Neuronal stem cell (in vitro differentiated cells): ENCODE results near the gene PAF1.

Experiments used
- DNase-seq: peaks from one replicate; pipeline ENCODE4 v3.0.0-alpha.2; 2013; ENCODE audit warnings: low spot score
- H2AFZ ChIP-seq: one replicate; pipeline ENCODE4 v1.6.1; 2013; ENCODE audit warnings: mild to moderate bottlenecking, low read length, inconsistent platforms
- H2AK5ac ChIP-seq: 2 replicates; pipeline ENCODE4 v1.6.1; 2013; ENCODE audit warnings: low read depth, mild to moderate bottlenecking, inconsistent platforms, low read length, moderate library complexity, mixed read lengths
- H2BK120ac ChIP-seq: 2 replicates; pipeline ENCODE4 v1.6.1; 2013; ENCODE audit warnings: low read depth, mild to moderate bottlenecking, inconsistent platforms, low read length, moderate library complexity, mixed read lengths
- H2BK12ac ChIP-seq: one replicate; pipeline ENCODE4 v1.6.1; 2013; ENCODE audit warnings: low read length, inconsistent platforms
- H2BK15ac ChIP-seq: 2 replicates; pipeline ENCODE4 v1.6.1; 2013; ENCODE audit warnings: mild to moderate bottlenecking, low read length, inconsistent platforms, mixed read lengths
- H2BK5ac ChIP-seq: one replicate; pipeline ENCODE4 v1.6.1; 2013; ENCODE audit warnings: inconsistent platforms, mild to moderate bottlenecking, low read length, moderate library complexity
- H3K14ac ChIP-seq: one replicate; pipeline ENCODE4 v1.6.1; 2013; ENCODE audit warnings: low read length, inconsistent platforms
- H3K18ac ChIP-seq: 2 replicates; pipeline ENCODE4 v1.6.1; 2013; ENCODE audit warnings: low read length, inconsistent platforms
- H3K23ac ChIP-seq: 2 replicates; pipeline ENCODE4 v1.6.1; 2013; ENCODE audit warnings: low read depth, mild to moderate bottlenecking, mixed read lengths, low read length, inconsistent platforms; ENCODE audit not compliant: poor library complexity
- H3K27ac ChIP-seq: replicated peaks from 3 replicates; pipeline ENCODE4 v1.5.1; 2013; ENCODE audit warnings: low read length, inconsistent platforms
- H3K27me3 ChIP-seq, 3 experiments: 2 replicates each; pipeline ENCODE4 v1.6.1; 2013; ENCODE audit warnings: low read length in 3 of 3, mild to moderate bottlenecking in 2 of 3, inconsistent platforms in 1 of 3, low read depth in 1 of 3, mixed read lengths in 1 of 3, moderate library complexity in 1 of 3; ENCODE audit not compliant: control insufficient read depth in 3 of 3, insufficient read depth in 3 of 3
- H3K36me3 ChIP-seq, 2 donors: replicated peaks in 1 of 2; 2 replicates each; pipeline ENCODE4 v1.6.1; 2013; ENCODE audit warnings: low read length in 2 of 2; ENCODE audit not compliant: control insufficient read depth in 2 of 2, insufficient read depth in 2 of 2
- H3K4ac ChIP-seq: 2 replicates; pipeline ENCODE4 v1.6.1; 2013; ENCODE audit warnings: inconsistent platforms, mild to moderate bottlenecking, low read length, moderate library complexity
- H3K4me1 ChIP-seq, 2 donors: 1 replicate in 1 of 2; 2 replicates in 1 of 2; pipeline ENCODE4 v1.6.1; 2013; ENCODE audit warnings: low read length in 2 of 2, low read depth in 1 of 2; ENCODE audit not compliant: control insufficient read depth in 2 of 2, insufficient read depth in 1 of 2
- H3K4me2 ChIP-seq: one replicate; pipeline ENCODE4 v1.6.1; 2013; ENCODE audit warnings: mild to moderate bottlenecking, low read length, inconsistent platforms; ENCODE audit not compliant: insufficient read depth, poor library complexity, severe bottlenecking
- H3K4me3 ChIP-seq, 2 donors: 2 replicates each; pipeline ENCODE4 v1.5.1; 2013; ENCODE audit warnings: low read length in 2 of 2, mild to moderate bottlenecking in 2 of 2, inconsistent platforms in 1 of 2, moderate library complexity in 1 of 2
- H3K79me1 ChIP-seq: one replicate; pipeline ENCODE4 v1.6.1; 2013; ENCODE audit warnings: low read depth, mild to moderate bottlenecking, inconsistent platforms, low read length, moderate library complexity
- H3K9ac ChIP-seq: one replicate; pipeline ENCODE4 v1.6.1; 2013; ENCODE audit warnings: mild to moderate bottlenecking, low read depth, low read length, inconsistent platforms; ENCODE audit not compliant: poor library complexity
- H3K9me3 ChIP-seq, 2 donors: replicated peaks in 1 of 2; 2 replicates each; pipeline versions ENCODE3 to v1.6.1; 2013; ENCODE audit warnings: low read length in 2 of 2, mild to moderate bottlenecking in 2 of 2, inconsistent platforms in 1 of 2, low read depth in 1 of 2, mixed read lengths in 1 of 2, moderate library complexity in 1 of 2; ENCODE audit not compliant: control insufficient read depth in 2 of 2, insufficient read depth in 1 of 2
- H4K8ac ChIP-seq: one replicate; pipeline ENCODE4 v1.6.1; 2013; ENCODE audit warnings: low read depth, mild to moderate bottlenecking, inconsistent platforms, low read length, moderate library complexity
- H4K91ac ChIP-seq: one replicate; pipeline ENCODE4 v1.6.1; 2013; ENCODE audit warnings: low read length, low read depth, mild to moderate bottlenecking, inconsistent platforms; ENCODE audit not compliant: poor library complexity
- WGBS, 2 donors: extraction: QIAGEN DNeasy Blood & Tissue Kit; methylation state at CpG; one replicate each; pipeline ENCODE4 v1.1.7; 2013; ENCODE audit warnings: missing lambda C conversion rate in 2 of 2, mixed read lengths in 1 of 2; ENCODE audit not compliant: insufficient read length in 2 of 2, insufficient replicate concordance in 1 of 2; ENCODE audit errors: extremely low coverage in 2 of 2; 5-methylcytosine and 5-hydroxymethylcytosine counted together

Gene PAF1

DNA sequence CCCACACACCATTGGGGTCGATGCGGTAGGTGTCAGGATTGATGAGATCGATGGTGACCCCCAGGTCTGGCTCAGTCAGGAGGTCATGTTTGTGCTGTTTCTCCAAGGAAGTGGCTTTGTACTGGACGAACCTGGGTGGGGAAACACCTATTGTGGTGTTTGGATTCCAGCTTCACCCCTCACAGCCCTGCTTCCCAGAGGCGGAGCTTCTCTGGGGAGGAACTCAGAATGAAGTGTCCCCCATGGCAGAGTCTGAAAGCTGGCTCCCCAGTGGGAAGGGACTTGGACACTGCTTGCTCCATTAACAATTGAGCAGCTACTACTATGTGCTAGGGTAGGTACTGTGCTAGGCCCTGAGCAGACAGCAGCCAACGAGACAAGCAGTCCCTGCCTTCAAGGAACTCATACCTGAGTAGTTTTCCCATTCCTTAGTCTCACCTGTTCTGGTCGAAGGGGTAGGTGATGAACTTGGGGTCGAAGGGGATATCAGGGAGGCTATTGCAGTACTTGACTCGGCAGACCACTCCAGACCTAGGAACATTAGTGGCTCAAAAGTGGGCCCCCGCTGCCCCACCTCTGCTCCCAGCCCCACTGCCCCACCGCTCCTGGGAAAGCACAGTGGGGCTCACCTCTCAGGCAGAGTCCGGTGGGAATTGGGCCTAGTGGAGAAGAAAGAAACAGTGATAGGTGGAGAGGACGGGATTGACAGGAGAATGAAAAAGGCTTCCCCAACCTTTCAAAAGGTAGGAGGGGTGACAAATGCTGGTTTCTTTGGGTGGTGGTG, 1.1 kb downstream of the PAF1 start:
- Histone ChIP-seq H2BK5ac (no peak overlapping the region), H3K14ac (no peak overlapping the region), H2BK120ac (no peak overlapping the region), H3K18ac (no peak overlapping the region), H3K27ac (peak overlapping the region; percentile 99), H3K79me1 (peaks cover 11% of the 10 kb centered on the region), H3K4me2 (peak overlapping the region; percentile 90), H3K9ac (peak overlapping the region; percentile 9), H2BK12ac (no peak overlapping the region), H3K4me1 (peaks cover 5 to 11% of the 10 kb centered on the region in 2 donors), H2BK15ac (no peak overlapping the region), H2AK5ac (peak overlapping the region; percentile 14), H3K27me3 (no peaks in the 10 kb centered on the region), H4K8ac (no peak overlapping the region), H3K4me3 (peak overlapping the region; percentile 68 to 95), H3K36me3 (peaks cover 45 to 66% of the 10 kb centered on the region in 2 donors), H3K4ac (no peak overlapping the region), H3K9me3 (no peaks in the 10 kb centered on the region), H2AFZ (peak overlapping the region; percentile 87), H4K91ac (no peak overlapping the region), H3K23ac (no peak overlapping the region)
- WGBS, 2 donors, result no CpG with 5 or more reads among the region's 13 CpGs
- DNase-seq, result no peak

DNA sequence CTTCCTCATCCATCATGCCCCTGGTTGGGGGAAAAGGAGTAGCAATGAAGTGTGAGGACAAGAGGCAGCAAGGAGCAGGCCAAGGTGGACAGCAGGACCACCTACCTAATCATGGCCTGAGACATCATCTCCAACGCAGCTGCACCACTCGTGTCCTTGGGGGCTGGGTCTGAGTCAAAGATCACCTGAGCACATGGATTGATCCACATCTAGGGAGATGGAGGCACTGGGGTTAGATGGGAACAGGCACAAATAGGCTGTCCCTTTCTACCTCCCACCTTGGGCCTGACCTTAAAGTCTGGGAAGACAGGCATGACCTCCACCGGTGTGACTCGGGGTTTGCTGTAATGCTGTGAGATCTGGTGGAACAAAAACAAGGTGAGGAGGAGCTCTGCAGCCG, 2.2 kb downstream of the PAF1 start:
- no peak overlapping the region for H3K4ac ChIP-seq
- no peak overlapping the region for H2BK5ac ChIP-seq
- H2AK5ac ChIP-seq, result no peak overlapping the region
- H3K9ac ChIP-seq, result no peak overlapping the region
- peaks cover 46 to 71% of the 10 kb centered on the region in 2 donors for H3K36me3 ChIP-seq
- no peak overlapping the region for H2AFZ ChIP-seq
- H2BK15ac ChIP-seq, result no peak overlapping the region
- peaks cover 9% of the 10 kb centered on the region for H3K79me1 ChIP-seq
- no peak overlapping the region for H4K91ac ChIP-seq
- H3K27me3 ChIP-seq, result no peaks in the 10 kb centered on the region
- H2BK12ac ChIP-seq, result no peak overlapping the region
- WGBS, 2 donors, result no CpG with 5 or more reads among the region's 5 CpGs
- no peak overlapping the region for H3K14ac ChIP-seq
- no peak overlapping the region for H4K8ac ChIP-seq
- no peak overlapping the region for H3K18ac ChIP-seq
- H3K27ac ChIP-seq, result no peak overlapping the region
- H3K4me1 ChIP-seq, result peaks cover 5 to 11% of the 10 kb centered on the region in 2 donors
- H3K9me3 ChIP-seq, result no peaks in the 10 kb centered on the region
- DNase-seq, result no peak
- no peak overlapping the region for H3K23ac ChIP-seq
- H2BK120ac ChIP-seq, result no peak overlapping the region
- H3K4me3 ChIP-seq, result no peak overlapping the region
- no peak overlapping the region for H3K4me2 ChIP-seq

DNA sequence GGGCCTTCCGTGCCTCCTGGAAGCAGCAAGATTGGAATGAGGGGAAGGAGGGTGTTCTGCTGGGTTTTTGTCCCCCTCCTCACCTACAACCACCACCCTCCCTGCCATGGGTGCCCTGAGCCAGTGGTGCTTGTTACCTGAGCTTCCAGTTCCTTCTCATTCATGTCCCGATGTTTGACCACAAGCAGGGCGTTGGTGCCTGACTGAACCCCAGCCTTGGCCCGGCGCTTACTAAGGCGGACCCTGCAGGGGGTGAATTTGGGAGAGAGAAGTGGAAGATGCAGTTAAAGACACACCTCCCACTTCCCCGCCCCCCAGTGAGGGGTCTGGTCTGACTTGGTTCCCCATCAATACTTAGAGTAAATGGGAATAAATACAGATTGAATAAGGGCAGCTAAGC, 4.3 kb downstream of the PAF1 start:
- H3K4me1 ChIP-seq, result peaks cover 0 to 7% of the 10 kb centered on the region in 2 donors
- no peak for DNase-seq
- H4K8ac ChIP-seq, result no peak overlapping the region
- no peak overlapping the region for H2BK5ac ChIP-seq
- no peak overlapping the region for H3K14ac ChIP-seq
- no CpG with 5 or more reads among the region's 7 CpGs for WGBS, 2 donors
- H3K18ac ChIP-seq, result no peak overlapping the region
- H3K27ac ChIP-seq, result no peak overlapping the region
- H2AK5ac ChIP-seq, result no peak overlapping the region
- H2BK120ac ChIP-seq, result no peak overlapping the region
- no peak overlapping the region for H3K9ac ChIP-seq
- no peak overlapping the region for H2AFZ ChIP-seq
- peaks cover 59 to 84% of the 10 kb centered on the region in 2 donors for H3K36me3 ChIP-seq
- no peak overlapping the region for H3K23ac ChIP-seq
- H3K4ac ChIP-seq, result no peak overlapping the region
- H2BK15ac ChIP-seq, result no peak overlapping the region
- H3K79me1 ChIP-seq, result peaks cover 7% of the 10 kb centered on the region
- H2BK12ac ChIP-seq, result no peak overlapping the region
- H3K4me3 ChIP-seq, result no peak overlapping the region
- no peak overlapping the region for H3K4me2 ChIP-seq
- H3K27me3 ChIP-seq, result no peaks in the 10 kb centered on the region
- H4K91ac ChIP-seq, result no peak overlapping the region
- H3K9me3 ChIP-seq, result no peaks in the 10 kb centered on the region

DNA sequence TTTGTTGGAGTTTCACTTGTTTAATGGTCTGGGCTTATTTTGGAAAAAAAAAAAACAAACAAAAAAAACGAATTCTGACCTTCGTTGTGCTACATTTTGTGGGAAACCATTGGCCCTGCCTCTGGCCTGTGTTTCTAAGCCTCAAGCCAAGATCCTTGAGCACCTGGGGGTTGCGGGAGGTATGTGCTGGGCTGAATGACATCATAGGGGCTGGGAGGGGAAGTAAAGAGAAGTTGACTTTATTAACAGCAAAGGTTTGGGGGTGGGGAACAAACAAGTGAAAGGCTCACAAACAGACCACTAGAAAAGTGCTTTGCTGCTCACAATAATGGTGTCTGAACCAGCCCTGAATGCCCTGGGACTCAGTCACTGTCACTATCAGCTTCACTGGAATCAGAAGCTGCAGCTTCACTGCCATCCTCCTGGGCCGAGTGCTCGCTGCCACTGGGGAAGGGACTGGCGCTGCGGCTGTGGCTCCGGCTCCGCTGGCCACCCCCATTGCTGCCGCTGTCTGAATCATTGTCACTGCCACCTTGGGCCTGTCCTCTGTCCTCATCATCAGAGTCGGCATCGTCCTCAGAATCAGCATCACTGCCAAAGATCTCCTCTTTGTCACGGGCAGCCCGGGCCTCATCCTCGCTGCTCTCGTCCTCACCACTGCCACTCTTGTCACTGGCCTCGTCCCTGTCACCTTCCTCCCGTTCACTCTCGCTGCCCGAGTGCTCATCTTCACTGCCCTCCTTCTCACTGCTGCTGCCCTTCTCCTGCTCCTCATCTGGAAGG, 5.1 kb downstream of the PAF1 start:
- H3K9ac ChIP-seq, result peak overlapping the region; percentile 76
- H3K14ac ChIP-seq, result no peak overlapping the region
- H2BK15ac ChIP-seq, result no peak overlapping the region
- H3K79me1 ChIP-seq, result peaks cover 5% of the 10 kb centered on the region
- H3K23ac ChIP-seq, result peak overlapping the region; percentile 23
- H2BK120ac ChIP-seq, result no peak overlapping the region
- H4K91ac ChIP-seq, result no peak overlapping the region
- no peak overlapping the region for H2AFZ ChIP-seq
- H4K8ac ChIP-seq, result peak overlapping the region; percentile 66
- no CpG with 5 or more reads among the region's 20 CpGs for WGBS, 2 donors
- H3K27me3 ChIP-seq, result no peaks in the 10 kb centered on the region
- H2BK12ac ChIP-seq, result no peak overlapping the region
- H3K9me3 ChIP-seq, result no peaks in the 10 kb centered on the region
- peaks cover 0 to 7% of the 10 kb centered on the region in 2 donors for H3K4me1 ChIP-seq
- H2BK5ac ChIP-seq, result no peak overlapping the region
- no peak overlapping the region for H3K4me2 ChIP-seq
- H3K27ac ChIP-seq, result no peak overlapping the region
- peaks cover 66 to 91% of the 10 kb centered on the region in 2 donors for H3K36me3 ChIP-seq
- H3K4ac ChIP-seq, result no peak overlapping the region
- no peak for DNase-seq
- H3K4me3 ChIP-seq, result no peak overlapping the region
- no peak overlapping the region for H3K18ac ChIP-seq
- H2AK5ac ChIP-seq, result no peak overlapping the region
